DND-41 (cell line): ENCODE results near the gene POLA2.
"Not testable (repeated sequence)": the region's sequence is repeated elsewhere in the genome, so short reads cannot be mapped to it uniquely, and the experiment has no call there.

Experiments
- ATAC-seq: fragments of 200-7000 bp; cut with Tn5 transposase; 3 replicates; pipeline ENCODE4 v1.9.1; 2021; ENCODE audit warnings: low read depth; ENCODE audit not compliant: insufficient read depth
- DNase-seq: peaks from one replicate; pipeline ENCODE4 v3.0.0-alpha.2; 2020
- H2AFZ ChIP-seq: 2 replicates; pipeline ENCODE4 v1.6.0; 2012; ENCODE audit warnings: low read depth, low read length
- H3K27ac ChIP-seq: 2 replicates; pipeline ENCODE4 v1.5.1; 2012; ENCODE audit warnings: low read length, inconsistent platforms
- H3K27me3 ChIP-seq: fragments of 200-600 bp; sonication (generic); 2 replicates; pipeline ENCODE4 v1.6.0; 2012; ENCODE audit warnings: low read length, mild to moderate bottlenecking, inconsistent platforms; ENCODE audit not compliant: insufficient read depth, poor library complexity
- H3K36me3 ChIP-seq: 2 replicates; pipeline ENCODE4 v1.5.1; 2012; ENCODE audit warnings: low read length, inconsistent platforms; ENCODE audit not compliant: insufficient read depth
- H3K4me1 ChIP-seq: 2 replicates; pipeline ENCODE4 v1.5.1; 2012; ENCODE audit warnings: mild to moderate bottlenecking, low read length; ENCODE audit not compliant: insufficient read depth
- H3K4me2 ChIP-seq: 2 replicates; pipeline ENCODE4 v1.6.0; 2012; ENCODE audit warnings: mild to moderate bottlenecking, moderate library complexity, low read length, inconsistent platforms; ENCODE audit not compliant: insufficient read depth
- H3K4me3 ChIP-seq, 2 experiments: fragments of 200-600 bp in 1 of 2; shearing (Covaris generic) in 1 of 2; 2 replicates each; pipeline ENCODE4 v1.5.1; 2012 to 2016; ENCODE audit warnings: inconsistent platforms in 2 of 2, low read length in 2 of 2, mild to moderate bottlenecking in 2 of 2, low read depth in 1 of 2, moderate library complexity in 1 of 2
- H3K79me2 ChIP-seq: 2 replicates; pipeline ENCODE4 v1.6.0; 2012; ENCODE audit warnings: low read length, inconsistent platforms; ENCODE audit not compliant: insufficient read depth
- H3K9ac ChIP-seq: 2 replicates; pipeline ENCODE4 v1.6.0; 2012; ENCODE audit warnings: low read depth, mild to moderate bottlenecking, inconsistent platforms, low read length, moderate library complexity
- H3K9me3 ChIP-seq: 2 replicates; pipeline ENCODE4 v1.5.1; 2012; ENCODE audit warnings: low read length, moderate library complexity, mild to moderate bottlenecking, inconsistent platforms; ENCODE audit not compliant: insufficient read depth, severe bottlenecking
- H4K20me1 ChIP-seq: 2 replicates; pipeline ENCODE4 v1.6.0; 2012; ENCODE audit warnings: low read length; ENCODE audit not compliant: insufficient read depth
- CTCF ChIP-seq: IDR thresholded peaks from 2 replicates; pipeline ENCODE4 v1.5.1; 2012; ENCODE audit warnings: borderline replicate concordance, low read length, moderate library complexity, mild to moderate bottlenecking; ENCODE audit not compliant: poor library complexity, severe bottlenecking; ENCODE audit errors: extremely low read depth
- EZH2 ChIP-seq: IDR thresholded peaks from 3 replicates; pipeline ENCODE4 v1.6.1; 2012; ENCODE audit warnings: borderline replicate concordance, low read depth, mild to moderate bottlenecking, moderate library complexity, low read length, inconsistent platforms; ENCODE audit not compliant: severe bottlenecking

POLA2 gene

GRCh38 chr11:65236194-65237059 is 25.3 kb upstream of the POLA2 start:
- DNase-seq (no peak), ATAC-seq (no peak)
- Histone ChIP-seq H3K9me3 (no peaks in the 10 kb centered on the region), H3K36me3 (no peaks in the 10 kb centered on the region), H3K27me3 (no peaks in the 10 kb centered on the region), H3K4me2 (no peak overlapping the region), H3K4me1 (no peaks in the 10 kb centered on the region), H3K4me3 (no peak overlapping the region), H3K9ac (no peak overlapping the region), H4K20me1 (peaks cover 2% of the 10 kb centered on the region; the same call in 1 of the 2 replicates), H3K27ac (no peak overlapping the region), H2AFZ (no peak overlapping the region), H3K79me2 (no peaks in the 10 kb centered on the region)
- TF ChIP-seq EZH2 (no peak), CTCF (no peak)

- H3K27me3 ChIP-seq, ATAC-seq, H3K4me3 ChIP-seq, H3K79me2 ChIP-seq, H2AFZ ChIP-seq, DNase-seq, H4K20me1 ChIP-seq, H3K9me3 ChIP-seq, H3K9ac ChIP-seq, H3K36me3 ChIP-seq, H3K4me1 ChIP-seq, H3K27ac ChIP-seq, H3K4me2 ChIP-seq: not testable (repeated sequence)
Observed at GRCh38 chr11:65238302-65238701, 23.5 kb upstream of the POLA2 start.

GRCh38 chr11:65241134-65241533 is 20.6 kb upstream of the POLA2 start:
- Histone ChIP-seq H3K9ac (no peak overlapping the region), H3K4me3 (no peak overlapping the region), H4K20me1 (peaks cover 2% of the 10 kb centered on the region; the same call in 1 of the 2 replicates), H3K4me2 (no peak overlapping the region), H3K27ac (no peak overlapping the region), H3K9me3 (no peaks in the 10 kb centered on the region), H3K79me2 (no peaks in the 10 kb centered on the region), H3K27me3 (no peaks in the 10 kb centered on the region), H3K36me3 (no peaks in the 10 kb centered on the region), H3K4me1 (no peaks in the 10 kb centered on the region), H2AFZ (no peak overlapping the region)
- DNase-seq = no peak
- no peak for ATAC-seq
- TF ChIP-seq CTCF (no peak), EZH2 (no peak)

- Histone ChIP-seq H3K79me2 (no peaks in the 10 kb centered on the region), H3K27me3 (no peaks in the 10 kb centered on the region), H4K20me1 (no peaks in the 10 kb centered on the region), H3K9me3 (no peaks in the 10 kb centered on the region), H2AFZ (no peak overlapping the region), H3K4me2 (no peak overlapping the region), H3K9ac (no peak overlapping the region), H3K27ac (no peak overlapping the region), H3K4me1 (no peaks in the 10 kb centered on the region), H3K36me3 (no peaks in the 10 kb centered on the region), H3K4me3 (no peak overlapping the region)
- ATAC-seq (no peak), DNase-seq (no peak)
- TF ChIP-seq CTCF (no peak), EZH2 (no peak)
Observed at GRCh38 chr11:65241692-65242091, 20.1 kb upstream of the POLA2 start.
